HepG2 (cell line): ENCODE measurements around the gene RANBP17. TPM values are rescaled to one million over a fixed set of nuclear protein-coding genes. Genes with fewer than 3 reads are reported as not detected.

Source experiments
- ATAC-seq: fragments of 200-7000 bp; cut with Tn5 transposase; 3 replicates; pipeline ENCODE4 v1.9.1; 2020; ENCODE audit warnings: mild to moderate bottlenecking, moderate library complexity
- BruUV-seq: library from RNA; stranded (reverse); fragments of 400-500 nt; replicated peaks from 2 replicates; lab custom pipeline; 2021; lab: Mats Ljungman, UMichigan
- CTCF ChIA-PET: fragments of 300-600 bp; formaldehyde crosslinking; extraction: SDS; loops from one replicate; lab custom pipeline; 2021; ENCODE audit warnings: low total read pairs, inconsistent platforms, low intra/inter-chr PET ratio; lab: Yijun Ruan, JAX
- POLR2A ChIA-PET: fragments of 350-600 bp; sonication (Branson Sonifier 250); formaldehyde crosslinking; loops from one replicate; lab custom pipeline; 2020; ENCODE audit warnings: antibody characterized with exemption, inconsistent platforms; lab: Yijun Ruan, JAX
- DNase-seq: peaks from one replicate; pipeline ENCODE4 v3.0.0-alpha.2; 2015; ENCODE audit warnings: low spot score
- FAIRE-seq: peaks from 3 replicates; lab custom pipeline; 2011; peaks lifted over from hg19 to GRCh38; lab: Jason Lieb, UNC
- H2AFZ ChIP-seq: one replicate; pipeline ENCODE4 v1.6.1; 2011; ENCODE audit warnings: low read length, inconsistent platforms
- H3K27ac ChIP-seq: fragments of 300-600 bp; 3 replicates; pipeline ENCODE4 v1.8.0; 2011; ENCODE audit warnings: mixed run types, mild to moderate bottlenecking, mixed read lengths, low read length, inconsistent platforms; ENCODE audit not compliant: insufficient read depth; ENCODE audit errors: extremely low read length
- H3K27me3 ChIP-seq, 2 experiments: fragments of 200-600 bp in 1 of 2; 2 replicates in 1 of 2; 3 replicates in 1 of 2; pipeline versions ENCODE4 v1.6.0 to v1.8.0; 2011; ENCODE audit warnings: low read length in 2 of 2, mild to moderate bottlenecking in 2 of 2, moderate library complexity in 2 of 2, inconsistent platforms in 1 of 2; ENCODE audit not compliant: insufficient read depth in 2 of 2, control insufficient read depth in 1 of 2
- H3K36me3 ChIP-seq, 2 experiments: fragments of 200-600 bp in 1 of 2; replicated peaks in 1 of 2; 2 replicates in 1 of 2; 3 replicates in 1 of 2; pipeline versions ENCODE4 v1.5.1 to v1.8.0; 2011; ENCODE audit warnings: low read length in 2 of 2, inconsistent platforms in 1 of 2; ENCODE audit not compliant: insufficient read depth in 2 of 2, control insufficient read depth in 1 of 2
- H3K4me1 ChIP-seq: 2 replicates; pipeline ENCODE4 v1.5.1; 2012; ENCODE audit warnings: low read length, inconsistent platforms; ENCODE audit not compliant: insufficient read depth
- H3K4me2 ChIP-seq: 2 replicates; pipeline ENCODE4 v1.6.0; 2011; ENCODE audit warnings: low read depth, low read length, inconsistent platforms
- H3K4me3 ChIP-seq, 3 experiments: fragments of 200-600 bp in 1 of 3; sonication (generic), shearing (Covaris generic) in 1 of 3; replicated peaks in 1 of 3; 2 replicates each; pipeline ENCODE4 v1.5.1; 2011 to 2016; ENCODE audit warnings: low read length in 3 of 3, inconsistent platforms in 2 of 3, low read depth in 2 of 3, mild to moderate bottlenecking in 2 of 3, control low read depth in 1 of 3, mixed read lengths in 1 of 3; ENCODE audit not compliant: insufficient read depth in 1 of 3
- H3K79me2 ChIP-seq: one replicate; pipeline ENCODE4 v1.6.1; 2011; ENCODE audit warnings: low read length, inconsistent platforms; ENCODE audit not compliant: insufficient read depth
- H3K9ac ChIP-seq: 2 replicates; pipeline ENCODE4 v1.6.0; 2011; ENCODE audit warnings: mild to moderate bottlenecking, low read depth, low read length, inconsistent platforms; ENCODE audit not compliant: insufficient read depth
- H3K9me3 ChIP-seq: 2 replicates; pipeline ENCODE4 v1.5.1; 2012; ENCODE audit warnings: mild to moderate bottlenecking, low read length
- H4K20me1 ChIP-seq: 2 replicates; pipeline ENCODE4 v1.6.0; 2011; ENCODE audit warnings: inconsistent platforms, mild to moderate bottlenecking, low read length, moderate library complexity; ENCODE audit not compliant: insufficient read depth
- CREB1 ChIP-seq, 2 experiments: fragments of 450-650 bp in 1 of 2; IDR thresholded peaks; 2 replicates each; pipeline ENCODE4 v1.6.1; 2016 to 2017; ENCODE audit warnings: control low read depth in 1 of 2, mild to moderate bottlenecking in 1 of 2, missing compliant biosample characterization in 1 of 2, missing genetic modification characterization in 1 of 2
- FOSL1 ChIP-seq: sonication (generic); formaldehyde crosslinking; IDR thresholded peaks from 2 replicates; pipeline ENCODE4 v1.9.0; 2021; ENCODE audit warnings: missing genetic modification reagents, borderline replicate concordance
- KDM6A ChIP-seq: IDR thresholded peaks from 2 replicates; pipeline ENCODE4 v1.6.1; 2016; ENCODE audit warnings: low read depth
- KLF9 ChIP-seq: IDR thresholded peaks from 2 replicates; pipeline ENCODE4 v1.6.1; 2016; ENCODE audit warnings: low read depth
- MAFK ChIP-seq, 2 experiments: IDR thresholded peaks in 1 of 2; conservative IDR thresholded peaks in 1 of 2; 2 replicates each; pipeline ENCODE4 v1.6.1; 2011; ENCODE audit warnings: improper control_type of control experiment in 2 of 2, low read length in 2 of 2
- NCOA1 ChIP-seq: sonication (generic); formaldehyde crosslinking; IDR thresholded peaks from 2 replicates; pipeline ENCODE4 v1.9.0; 2021; ENCODE audit warnings: missing genetic modification reagents
- REST ChIP-seq, 2 experiments: IDR thresholded peaks; 2 replicates each; pipeline ENCODE4 v1.6.1; 2011 to 2012; ENCODE audit warnings: low read length in 2 of 2, borderline replicate concordance in 1 of 2, low read depth in 1 of 2, mild to moderate bottlenecking in 1 of 2, moderate library complexity in 1 of 2
- RFX3 ChIP-seq: IDR thresholded peaks from 2 replicates; pipeline ENCODE4 v1.6.1; 2016; ENCODE audit warnings: missing biosample characterization, missing genetic modification reagents
- TBX2 ChIP-seq: sonication (generic); formaldehyde crosslinking; IDR thresholded peaks from 2 replicates; pipeline ENCODE4 v1.5.0; 2020; ENCODE audit warnings: missing genetic modification reagents, mild to moderate bottlenecking, borderline replicate concordance
- TEAD3 ChIP-seq: optimal IDR thresholded peaks from 2 replicates; pipeline ENCODE3; 2016; ENCODE audit warnings: borderline replicate concordance
- YY1 ChIP-seq: IDR thresholded peaks from 2 replicates; pipeline ENCODE4 v1.6.1; 2011; ENCODE audit warnings: low read length, low read depth, moderate library complexity, mild to moderate bottlenecking; ENCODE audit not compliant: insufficient read depth, insufficient replicate concordance
- ZBTB38 ChIP-seq: sonication (generic); formaldehyde crosslinking; IDR thresholded peaks from 2 replicates; pipeline ENCODE4 v1.5.1; 2020; ENCODE audit warnings: mild to moderate bottlenecking, missing genetic modification reagents
- ZFP41 ChIP-seq: sonication (generic); formaldehyde crosslinking; IDR thresholded peaks from 2 replicates; pipeline ENCODE4 v1.4.0; 2020; ENCODE audit warnings: mild to moderate bottlenecking, missing genetic modification reagents, borderline replicate concordance
- ZFP62 ChIP-seq: sonication (generic); formaldehyde crosslinking; IDR thresholded peaks from 2 replicates; pipeline ENCODE4 v1.4.0; 2020; ENCODE audit warnings: missing genetic modification reagents
- ZNF256 ChIP-seq: sonication (generic); formaldehyde crosslinking; conservative IDR thresholded peaks from 2 replicates; pipeline ENCODE4 v1.4.0; 2020; ENCODE audit warnings: missing genetic modification reagents
- ZNF530 ChIP-seq: sonication (generic); formaldehyde crosslinking; IDR thresholded peaks from 2 replicates; pipeline ENCODE4 v1.5.0; 2020; ENCODE audit warnings: low read depth, mild to moderate bottlenecking, missing genetic modification reagents
- in situ Hi-C: cut with HindIII; loops from 2 replicates; pipeline ENCODE4 v1.10.0; 2017; ENCODE audit warnings: low pct_unique_long_range_greater_than_20kb; ENCODE audit not compliant: extremely low pct_ligation_motif_present
- intact Hi-C: fragments of 100-400 bp; cut with micrococcal nuclease; formaldehyde crosslinking; loops from one replicate; pipeline ENCODE4 v1.10.0; 2022; ENCODE audit not compliant: unreplicated experiment
- polyA plus RNA-seq, 8 experiments: library from polyadenylated mRNA; depleted of rRNA in 3 of 8; stranded (reverse) in 7 of 8; unstranded in 1 of 8; fragments of >200 nt; fragmentation: Illumina TruSeq in 4 of 8; extraction: Trizol in 4 of 8; gene quantifications; 2 replicates each; pipeline versions ENCODE4 v1.2.1 to v1.2.3, GENCODE V29; 2011 to 2016; ENCODE audit warnings: low read depth in 4 of 8, missing spikeins in 1 of 8, mixed read lengths in 1 of 8; ENCODE audit not compliant: insufficient read depth in 1 of 8
- total RNA-seq, 5 experiments: library from RNA; depleted of rRNA; stranded (reverse); fragments of >200 nt; fragmentation: Illumina TruSeq; extraction: Trizol; gene quantifications; 2 replicates each; pipeline ENCODE4 v1.2.3, GENCODE V29; 2016; ENCODE audit warnings: low read depth in 1 of 5
- TF ChIP-seq, protein P1 (sequence below): sonication (generic); formaldehyde crosslinking; IDR thresholded peaks from 2 replicates; pipeline ENCODE4 v1.9.0; 2021; ENCODE audit warnings: missing genetic modification reagents, borderline replicate concordance

The RANBP17 gene
- total and polyA plus RNA-seq, 2 of the 13 experiments (the other 11 are each of a cell fraction or from before 2014, with no cell fraction given): not detected

GRCh38 chr5:171340042-171340441, 478.2 kb downstream of the RANBP17 start:
- Histone ChIP-seq H3K36me3 (no peaks in the 10 kb centered on the region), H3K9me3 (no peaks in the 10 kb centered on the region), H3K9ac (no peak overlapping the region), H3K4me1 (no peaks in the 10 kb centered on the region), H3K4me3 (no peak overlapping the region), H3K79me2 (no peaks in the 10 kb centered on the region), H3K27ac (no peak overlapping the region), H3K27me3 (peaks cover 2 to 28% of the 10 kb centered on the region in 2 experiments; a peak in 4 of 5 replicates), H4K20me1 (no peaks in the 10 kb centered on the region), H2AFZ (no peak overlapping the region), H3K4me2 (no peak overlapping the region)
- no peak for DNase-seq
- in situ Hi-C loops: loop anchor here (10.0 kb wide), 1 partner anchor 595 kb away; no protein-coding TSS in a partner anchor
- ATAC-seq: no peak
- intact Hi-C loops: loop anchor here (10.0 kb wide), 1 partner anchor 355 kb away; no protein-coding TSS in a partner anchor
- no TSS peak for BruUV-seq
- no peak for FAIRE-seq
- no peak for TF ChIP-seq REST (IDR thresholded peaks at IDR 0.05; ENCODE audit: borderline replicate concordance in 1 of 2, low read depth in 1 of 2, low read length in 2 of 2)
- no peak for TF ChIP-seq YY1
- TF ChIP-seq, protein P1, sequence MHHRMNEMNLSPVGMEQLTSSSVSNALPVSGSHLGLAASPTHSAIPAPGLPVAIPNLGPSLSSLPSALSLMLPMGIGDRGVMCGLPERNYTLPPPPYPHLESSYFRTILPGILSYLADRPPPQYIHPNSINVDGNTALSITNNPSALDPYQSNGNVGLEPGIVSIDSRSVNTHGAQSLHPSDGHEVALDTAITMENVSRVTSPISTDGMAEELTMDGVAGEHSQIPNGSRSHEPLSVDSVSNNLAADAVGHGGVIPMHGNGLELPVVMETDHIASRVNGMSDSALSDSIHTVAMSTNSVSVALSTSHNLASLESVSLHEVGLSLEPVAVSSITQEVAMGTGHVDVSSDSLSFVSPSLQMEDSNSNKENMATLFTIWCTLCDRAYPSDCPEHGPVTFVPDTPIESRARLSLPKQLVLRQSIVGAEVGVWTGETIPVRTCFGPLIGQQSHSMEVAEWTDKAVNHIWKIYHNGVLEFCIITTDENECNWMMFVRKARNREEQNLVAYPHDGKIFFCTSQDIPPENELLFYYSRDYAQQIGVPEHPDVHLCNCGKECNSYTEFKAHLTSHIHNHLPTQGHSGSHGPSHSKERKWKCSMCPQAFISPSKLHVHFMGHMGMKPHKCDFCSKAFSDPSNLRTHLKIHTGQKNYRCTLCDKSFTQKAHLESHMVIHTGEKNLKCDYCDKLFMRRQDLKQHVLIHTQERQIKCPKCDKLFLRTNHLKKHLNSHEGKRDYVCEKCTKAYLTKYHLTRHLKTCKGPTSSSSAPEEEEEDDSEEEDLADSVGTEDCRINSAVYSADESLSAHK (CRISPR knock-in tag): no peak
- no peak for TF ChIP-seq KDM6A
- TF ChIP-seq ZNF530 (CRISPR knock-in tag): no peak
- no peak for TF ChIP-seq MAFK (conservative IDR thresholded peaks at IDR 0.05 in 1 of 2, IDR thresholded peaks at IDR 0.05 in 1 of 2; ENCODE audit: low read length in 2 of 2)
- no peak for TF ChIP-seq ZNF256 (CRISPR knock-in tag)
- no peak for TF ChIP-seq KLF9
- TF ChIP-seq TBX2 (CRISPR knock-in tag): no peak
- no peak for TF ChIP-seq ZFP41 (CRISPR knock-in tag)
- no peak for TF ChIP-seq NCOA1 (CRISPR knock-in tag)
- no peak for TF ChIP-seq FOSL1
- TF ChIP-seq RFX3 (CRISPR knock-in tag): no peak
- TF ChIP-seq CREB1 (IDR thresholded peaks at IDR 0.05): no peak
- no peak for TF ChIP-seq CREB1 (CRISPR knock-in tag; IDR thresholded peaks at IDR 0.05)
- TF ChIP-seq TEAD3 (CRISPR knock-in tag): no peak
- TF ChIP-seq ZFP62 (CRISPR knock-in tag): no peak
- TF ChIP-seq ZBTB38 (CRISPR knock-in tag): no peak
- POLR2A ChIA-PET: no interaction called here
- CTCF ChIA-PET: interaction anchor here (1.3 kb wide), 1 partner anchor 133 kb away, joined by 3 read pairs; no protein-coding TSS in a partner anchor
